NCI-H2107 treated with DMSO at 0.1 percent for 48 hours (cell line): ENCODE data around the gene EPB41L3.
A peak's percentile ranks its signal among the peaks of the same experiment; 100 is the strongest.

Experiments
- DNase-seq: peaks from one replicate; lab custom pipeline; 2025; ENCODE audit not compliant: unreplicated experiment; lab: John Stamatoyannopoulos, UW

The EPB41L3 gene

DNA sequence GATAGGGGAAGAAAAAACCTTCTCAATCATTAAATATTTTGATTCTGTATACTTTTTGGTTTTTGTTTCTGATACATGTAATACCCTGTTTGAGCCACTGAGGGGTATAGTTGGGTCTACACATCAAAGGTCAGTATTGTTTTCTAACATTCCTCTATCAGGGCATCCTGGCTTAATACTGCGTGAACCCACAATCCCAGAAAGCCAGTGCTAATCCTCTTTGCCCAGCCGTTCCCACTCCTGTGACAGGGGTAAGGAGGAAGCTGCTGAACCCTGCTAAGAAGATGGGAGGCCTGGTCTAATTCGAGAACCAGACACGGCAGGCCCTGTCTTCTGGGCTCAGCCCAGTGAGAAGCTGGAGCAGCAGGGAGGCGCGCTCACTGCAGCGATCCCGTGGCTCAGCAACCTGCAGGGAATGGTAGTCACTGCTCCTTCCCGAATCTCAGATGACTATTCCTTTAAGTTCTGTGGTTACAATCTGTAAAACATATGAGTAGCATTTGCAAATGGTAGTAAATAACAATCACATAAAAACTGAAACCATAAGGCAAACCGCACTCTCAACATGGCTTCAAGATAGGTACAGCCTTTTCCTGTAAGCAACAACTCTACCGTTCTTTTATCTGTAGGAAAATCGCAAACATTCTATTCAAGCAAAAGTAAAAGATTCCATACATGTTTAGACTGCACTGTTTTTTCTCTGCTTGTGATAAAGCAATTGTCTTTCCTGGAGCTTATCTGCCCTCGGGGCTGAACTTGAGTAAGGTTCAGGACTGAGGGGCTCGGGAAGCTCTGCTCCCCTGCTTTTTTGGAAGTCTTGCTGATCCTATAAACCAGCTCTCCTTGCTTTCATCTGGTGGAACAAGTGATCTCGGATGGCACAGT is 87.0 kb downstream of the EPB41L3 start:
- DNase-seq, result peak; percentile 25

DNA sequence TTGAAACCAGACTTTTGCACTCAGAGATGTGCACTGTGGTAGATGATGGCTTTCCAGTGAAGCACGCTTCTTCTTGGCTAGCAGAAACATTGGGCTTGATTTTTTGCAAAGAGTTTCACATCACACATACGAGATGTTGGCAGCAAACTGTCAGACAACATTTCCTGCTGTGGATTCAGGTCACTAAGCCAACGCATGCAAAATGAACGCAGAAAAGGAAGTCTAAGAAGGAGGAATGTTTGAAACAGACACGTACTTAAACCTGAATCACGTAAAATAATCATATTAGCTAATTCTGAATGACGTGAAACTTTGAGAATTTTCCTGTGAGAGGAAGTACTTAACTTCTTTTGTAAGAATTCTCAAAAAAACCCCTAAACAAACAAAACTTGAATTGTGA is 88.1 kb downstream of the EPB41L3 start:
- DNase-seq, result no peak

- no peak for DNase-seq
These were observed 90.8 kb downstream of the EPB41L3 start for GRCh38 chr18:5452943-5453443.

GRCh38 chr18:5451871-5452270 is 91.9 kb downstream of the EPB41L3 start:
- DNase-seq, result no peak

- no peak for DNase-seq
These were observed 92.6 kb downstream of the EPB41L3 start for GRCh38 chr18:5451150-5451549.

DNA sequence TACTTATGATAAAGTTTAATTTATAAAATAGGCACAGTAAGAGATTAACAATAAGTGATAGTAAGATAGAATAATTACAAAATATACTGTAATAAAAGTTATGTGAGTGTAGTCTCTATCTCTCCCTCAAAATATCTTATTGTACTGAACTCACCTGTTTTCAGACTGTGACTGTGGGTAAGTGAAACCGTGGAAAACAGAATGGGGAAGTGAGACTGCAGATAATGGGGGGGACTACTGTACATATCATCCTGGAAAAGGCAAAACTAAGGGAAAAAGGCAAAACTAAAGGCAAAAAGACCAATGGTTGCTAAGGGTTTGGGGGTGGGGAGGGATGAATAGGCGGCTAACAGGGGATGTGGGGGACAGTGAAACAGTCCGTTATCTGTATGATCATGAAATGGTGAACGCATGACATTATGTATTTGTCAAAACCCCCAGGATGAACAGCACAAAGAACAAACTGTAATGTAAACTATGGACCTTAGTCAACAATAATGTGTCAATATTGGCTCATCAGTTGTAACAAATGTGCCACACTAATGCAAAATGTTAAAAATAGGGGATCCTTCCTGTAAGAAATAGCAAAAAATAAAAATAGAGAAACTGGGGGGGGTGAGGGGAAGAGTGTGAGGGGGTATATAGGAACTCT is 93.8 kb downstream of the EPB41L3 start:
- no peak for DNase-seq

GRCh38 chr18:5447442-5447841 is 96.4 kb downstream of the EPB41L3 start:
- DNase-seq, result no peak

- no peak for DNase-seq
These were observed 99.0 kb downstream of the EPB41L3 start for GRCh38 chr18:5444847-5445246.

DNA sequence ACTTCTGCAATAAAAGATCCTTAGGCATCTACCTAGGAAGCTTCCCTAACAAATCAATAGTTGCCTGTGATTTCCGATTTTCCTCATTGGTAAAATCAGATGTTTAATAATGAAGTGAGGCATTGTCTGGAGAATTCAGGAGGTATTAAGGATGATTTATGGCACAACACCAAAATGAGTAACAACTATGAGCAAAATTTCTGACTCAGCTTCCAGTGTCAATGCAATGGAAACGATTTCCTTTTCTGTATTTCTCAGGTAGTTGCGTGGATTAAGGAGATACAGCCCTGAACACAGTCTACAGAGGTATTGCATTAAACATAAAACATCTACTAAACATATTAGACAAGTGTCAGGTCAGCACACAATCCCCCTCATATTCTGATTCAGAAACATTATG is 99.5 kb downstream of the EPB41L3 start:
- no peak for DNase-seq

DNA sequence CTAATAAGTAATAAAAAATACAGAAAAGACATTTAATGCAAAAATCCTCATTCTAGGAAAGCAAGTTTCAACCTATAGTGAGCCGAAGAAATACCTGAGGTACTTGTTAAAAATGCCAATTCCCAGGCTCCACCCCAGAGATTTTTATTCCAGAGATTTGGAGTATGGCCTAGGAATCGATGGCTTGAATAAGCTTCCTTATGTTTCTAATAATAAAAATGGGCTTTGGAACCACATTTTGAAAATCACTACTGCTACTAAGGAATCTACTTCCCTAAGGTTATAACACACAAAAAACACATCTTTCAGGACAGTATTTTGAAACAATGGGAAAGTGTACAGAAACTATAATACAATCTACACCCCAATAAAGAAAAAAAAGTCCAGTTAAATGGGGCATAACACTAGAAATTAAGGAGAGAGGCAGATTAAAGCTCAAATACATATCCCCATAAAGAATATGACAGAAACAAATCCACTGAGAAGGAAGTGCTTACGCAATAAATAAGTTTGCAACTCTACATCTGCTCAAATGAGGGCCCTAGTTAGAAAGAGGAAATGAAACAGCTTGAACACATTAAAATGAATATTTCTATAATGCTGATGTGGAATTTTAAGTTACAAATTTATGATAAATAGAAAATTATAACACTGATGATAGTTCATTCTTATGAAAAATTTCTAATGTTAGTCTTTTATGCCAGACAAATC is 103.7 kb downstream of the EPB41L3 start:
- DNase-seq, result no peak

- no peak for DNase-seq
These were observed 109.4 kb downstream of the EPB41L3 start for GRCh38 chr18:5434425-5434824.

DNA sequence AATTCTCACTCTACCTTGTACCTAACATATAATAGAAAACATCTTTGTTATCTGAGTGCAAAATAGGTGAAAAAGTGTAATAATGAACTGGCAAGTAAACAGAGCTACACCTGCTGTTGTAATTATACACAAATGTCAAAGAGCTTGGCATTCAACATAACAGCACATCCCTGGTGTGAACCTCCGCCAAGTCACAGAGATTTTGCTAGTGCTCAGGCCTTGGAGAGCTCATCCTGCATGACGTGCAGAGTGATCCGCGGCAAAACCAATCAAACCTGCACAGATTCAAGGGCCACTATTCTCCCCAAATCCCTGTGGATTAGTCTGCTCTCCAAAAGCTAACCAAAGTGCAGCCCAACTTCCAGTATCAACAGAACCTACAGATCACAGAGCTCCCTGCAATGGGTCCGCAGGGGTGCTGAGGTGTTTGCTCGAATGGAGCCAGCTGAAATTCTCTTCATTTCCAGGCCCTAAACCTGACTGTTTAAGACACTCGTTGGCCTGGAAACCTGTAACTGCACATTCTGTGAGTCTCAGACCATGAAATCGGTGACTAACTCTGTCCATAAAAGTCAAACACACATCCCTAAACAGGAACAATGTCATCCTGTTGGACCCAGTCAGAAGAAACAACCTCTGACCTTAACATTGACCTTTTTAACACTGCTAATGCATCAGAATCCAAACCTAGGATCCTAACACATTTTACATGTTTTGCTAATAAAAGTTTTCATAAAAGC is 111.8 kb downstream of the EPB41L3 start:
- DNase-seq, result no peak

DNA sequence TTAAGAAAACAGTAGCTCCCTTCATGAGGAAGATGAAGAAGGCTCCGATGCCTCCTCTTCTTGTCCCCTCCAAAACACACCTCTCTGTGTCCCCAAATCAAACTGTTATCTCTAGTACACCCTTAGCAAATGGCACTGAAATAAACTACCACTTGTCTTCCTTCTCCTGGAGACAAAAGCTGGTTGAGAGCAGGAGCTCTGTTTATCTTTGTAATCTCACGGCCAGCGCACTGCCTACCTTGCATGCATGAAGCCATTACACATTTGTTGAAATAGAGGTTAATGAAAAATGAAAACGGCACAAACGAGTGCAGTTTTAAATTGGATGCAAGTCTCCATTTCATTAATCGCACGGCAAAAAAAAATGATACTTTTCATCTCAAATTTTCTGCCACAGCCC is 113.7 kb downstream of the EPB41L3 start:
- DNase-seq, result no peak

GRCh38 chr18:5429681-5430080 is 114.1 kb downstream of the EPB41L3 start:
- DNase-seq, result no peak

DNA sequence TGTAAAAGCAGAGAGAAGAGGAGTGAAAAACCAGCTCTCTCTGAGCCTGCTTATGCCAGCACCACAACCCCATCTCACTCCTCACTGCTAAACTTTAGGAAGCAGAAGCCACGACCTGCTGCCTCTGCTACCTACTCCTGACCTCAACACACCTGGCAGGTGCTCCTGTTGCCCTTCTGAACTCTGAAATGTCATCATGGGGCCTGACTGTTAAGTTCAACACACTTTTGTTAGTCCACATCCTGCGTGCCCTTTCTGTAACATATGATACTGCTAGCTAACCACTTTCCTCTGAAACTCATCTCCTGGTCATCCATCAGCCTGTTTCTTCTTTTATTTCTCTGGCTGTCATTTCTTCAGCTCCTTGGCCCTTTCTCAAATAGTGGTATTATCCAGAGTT is 118.1 kb downstream of the EPB41L3 start:
- no peak for DNase-seq

GRCh38 chr18:5424903-5425664 is 118.7 kb downstream of the EPB41L3 start:
- DNase-seq, result no peak

DNA sequence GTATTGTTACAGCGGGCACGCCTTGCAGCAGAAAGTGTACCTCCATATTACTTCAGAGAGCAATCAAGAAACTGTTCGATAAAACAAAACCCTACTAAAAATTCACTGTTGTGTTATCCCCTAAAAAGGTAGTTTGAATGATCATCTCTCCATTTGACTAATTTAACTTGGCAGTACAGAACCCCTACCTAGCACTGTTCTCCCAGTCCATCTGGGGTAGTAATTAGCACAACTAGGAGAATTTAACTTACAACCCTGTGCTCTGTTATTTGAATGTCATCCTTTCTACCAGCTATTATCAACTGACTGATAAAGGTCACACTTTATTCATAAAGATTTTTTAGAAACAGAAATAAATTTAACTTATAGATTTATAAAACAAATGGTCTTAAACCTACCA is 121.2 kb downstream of the EPB41L3 start:
- DNase-seq, result no peak

DNA sequence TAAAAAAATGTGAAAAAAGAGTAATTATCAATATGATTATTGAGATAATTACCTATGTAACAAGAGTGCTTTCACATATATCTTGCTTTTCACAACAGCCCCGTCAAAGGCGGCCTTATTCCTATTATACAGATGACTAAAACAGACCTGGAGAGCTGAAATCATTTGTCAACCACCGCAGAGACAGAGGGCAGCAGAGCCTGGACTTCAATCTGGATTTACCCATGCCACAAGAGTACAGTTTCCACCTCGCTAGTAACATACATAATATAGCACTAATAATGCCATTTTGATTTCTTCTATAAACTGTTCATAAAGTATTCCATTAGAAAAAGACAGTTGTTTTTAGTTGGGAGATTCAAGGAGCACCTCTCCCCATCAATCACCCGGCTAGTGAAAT is 121.8 kb downstream of the EPB41L3 start:
- DNase-seq, result no peak

GRCh38 chr18:5420906-5421305 is 122.9 kb downstream of the EPB41L3 start:
- no peak for DNase-seq

- DNase-seq, result no peak
These were observed 124.2 kb downstream of the EPB41L3 start for GRCh38 chr18:5419601-5420000.
